Body of pancreas (tissue), 4 donors: ENCODE data around the gene DNAJB6.

Experiments used
- POLR2A ChIP-seq, 3 donors: fragments of 450-650 bp; IDR thresholded peaks; one replicate each; pipeline ENCODE4 v1.6.1; 2016; ENCODE audit warnings: antibody characterized with exemption in 3 of 3, mild to moderate bottlenecking in 2 of 3
- TF ChIP-seq, protein P1 (sequence below), 7 experiments: fragments of 450-650 bp in 4 of 7; fragments of 200-600 bp in 3 of 7; sonication (generic) in 3 of 7; IDR thresholded peaks; one replicate each; pipeline ENCODE4 v1.5.1; 2016 to 2019; ENCODE audit warnings: antibody characterized with exemption in 7 of 7

GRCh38 chr7:157434701-157435100 lies 97.9 kb downstream of the DNAJB6 start:
- TF ChIP-seq, protein P1, sequence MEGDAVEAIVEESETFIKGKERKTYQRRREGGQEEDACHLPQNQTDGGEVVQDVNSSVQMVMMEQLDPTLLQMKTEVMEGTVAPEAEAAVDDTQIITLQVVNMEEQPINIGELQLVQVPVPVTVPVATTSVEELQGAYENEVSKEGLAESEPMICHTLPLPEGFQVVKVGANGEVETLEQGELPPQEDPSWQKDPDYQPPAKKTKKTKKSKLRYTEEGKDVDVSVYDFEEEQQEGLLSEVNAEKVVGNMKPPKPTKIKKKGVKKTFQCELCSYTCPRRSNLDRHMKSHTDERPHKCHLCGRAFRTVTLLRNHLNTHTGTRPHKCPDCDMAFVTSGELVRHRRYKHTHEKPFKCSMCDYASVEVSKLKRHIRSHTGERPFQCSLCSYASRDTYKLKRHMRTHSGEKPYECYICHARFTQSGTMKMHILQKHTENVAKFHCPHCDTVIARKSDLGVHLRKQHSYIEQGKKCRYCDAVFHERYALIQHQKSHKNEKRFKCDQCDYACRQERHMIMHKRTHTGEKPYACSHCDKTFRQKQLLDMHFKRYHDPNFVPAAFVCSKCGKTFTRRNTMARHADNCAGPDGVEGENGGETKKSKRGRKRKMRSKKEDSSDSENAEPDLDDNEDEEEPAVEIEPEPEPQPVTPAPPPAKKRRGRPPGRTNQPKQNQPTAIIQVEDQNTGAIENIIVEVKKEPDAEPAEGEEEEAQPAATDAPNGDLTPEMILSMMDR (IDR thresholded peaks at IDR 0.05), result no peak
- no peak for TF ChIP-seq POLR2A (IDR thresholded peaks at IDR 0.05)
